GM19238 (cell line): ENCODE results near the gene TET3.

ENCODE experiments used
- DNase-seq: peaks from one replicate; pipeline ENCODE4 v3.0.0; 2011; ENCODE audit warnings: low spot score; ENCODE audit not compliant: insufficient read length

Gene TET3

GRCh38 chr2:73987109-73987947, 2.6 kb downstream of the TET3 start:
- no peak for DNase-seq

- no peak for DNase-seq
Observed at GRCh38 chr2:73987948-73988700, 3.4 kb downstream of the TET3 start.

- DNase-seq: no peak
Observed at GRCh38 chr2:73989972-73990371, 5.3 kb downstream of the TET3 start.

DNA sequence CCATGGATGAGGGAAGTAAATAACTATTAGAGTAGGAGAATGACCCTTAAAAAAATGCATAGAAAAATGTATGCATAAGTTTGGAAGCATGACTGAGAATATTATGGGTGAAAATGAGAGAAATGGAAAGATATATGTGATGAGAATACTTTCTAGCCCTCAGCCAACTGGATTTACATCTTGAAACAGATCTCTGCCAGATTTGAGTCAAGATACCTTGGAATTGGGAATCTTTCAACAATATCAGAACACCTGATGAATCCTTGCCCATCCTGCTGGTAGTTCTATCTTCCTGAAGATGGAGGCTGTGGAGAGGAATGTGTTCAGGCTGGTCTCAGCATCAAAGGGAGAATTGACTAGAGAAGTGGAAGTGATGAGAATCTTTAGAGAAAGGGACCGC, 5.8 kb downstream of the TET3 start:
- no peak for DNase-seq

GRCh38 chr2:73992036-73992435, 7.3 kb downstream of the TET3 start:
- no peak for DNase-seq

DNA sequence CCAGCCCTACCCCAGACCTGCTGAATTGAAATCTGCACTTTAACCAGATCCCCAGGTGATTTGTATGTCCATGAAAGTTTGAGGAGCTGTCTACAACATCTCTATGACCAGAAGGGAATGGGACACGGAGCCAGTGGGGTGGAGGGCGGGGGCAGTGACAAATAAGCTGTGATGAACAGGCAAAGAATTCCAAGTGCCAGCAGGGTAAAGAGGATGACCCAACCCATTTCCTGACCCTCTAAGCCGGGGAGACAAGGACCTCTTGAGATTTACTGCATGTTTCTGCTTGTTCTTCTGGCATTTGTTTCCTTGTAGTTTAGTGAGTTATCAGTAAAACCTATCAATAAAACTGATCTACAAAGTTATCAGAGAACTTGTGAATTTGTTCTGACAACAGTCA, 8.7 kb downstream of the TET3 start:
- no peak for DNase-seq

GRCh38 chr2:73993778-73994177, 9.1 kb downstream of the TET3 start:
- DNase-seq: no peak

DNA sequence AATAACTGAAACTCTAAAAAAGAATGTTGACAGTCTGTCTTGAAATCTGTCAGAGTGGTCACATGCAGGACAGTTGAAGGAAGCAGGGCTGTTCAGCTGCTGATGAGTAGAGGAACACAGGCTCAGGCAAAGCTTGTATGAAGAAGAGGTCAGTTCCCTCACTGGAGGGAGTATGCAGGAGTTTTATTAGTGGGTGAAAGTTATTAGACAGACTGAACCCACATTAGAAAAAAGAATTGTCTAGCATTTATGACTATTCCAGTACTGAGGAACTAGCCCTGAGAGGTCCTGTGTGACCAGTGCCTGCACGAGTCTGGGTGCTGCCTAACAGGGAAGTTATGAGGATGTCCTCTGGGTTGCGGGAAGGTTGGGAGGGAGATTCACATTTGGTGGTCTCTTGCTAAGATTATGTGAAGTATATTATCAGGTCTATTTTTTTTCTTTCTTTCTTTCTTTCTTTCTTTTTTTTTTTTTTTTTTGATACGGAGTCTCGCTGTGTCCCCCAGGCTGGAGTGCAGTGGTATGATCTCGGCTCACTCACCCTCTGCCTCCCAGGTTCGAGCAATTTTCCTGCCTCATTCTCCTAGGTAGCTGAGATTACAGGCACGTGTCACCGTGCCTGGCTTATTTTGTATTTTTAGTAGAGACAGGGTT, 9.6 kb downstream of the TET3 start:
- DNase-seq: no peak

- DNase-seq: no peak
Observed at GRCh38 chr2:73995810-73996209, 11.1 kb downstream of the TET3 start.

DNA sequence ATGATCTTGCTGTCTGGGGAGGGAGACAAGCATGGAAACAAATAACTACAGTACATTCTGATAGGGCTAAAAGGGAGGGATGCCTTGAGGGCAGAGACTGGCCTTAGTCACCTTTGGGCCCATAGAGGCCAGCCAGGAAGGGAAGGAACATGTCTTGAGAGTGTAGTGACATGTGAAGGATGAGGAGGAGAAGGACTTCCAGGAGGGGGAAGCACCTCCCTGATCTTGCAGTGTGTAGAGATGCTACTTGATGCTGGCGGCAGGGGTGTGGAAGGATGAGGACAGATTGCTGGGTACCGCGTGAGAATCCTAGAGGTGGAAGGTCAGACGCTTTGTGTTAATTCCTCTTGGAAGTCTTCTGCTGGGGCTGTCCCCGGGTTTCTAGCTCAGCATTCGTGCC, 13.1 kb downstream of the TET3 start:
- no peak for DNase-seq

GRCh38 chr2:73998451-73998850, 13.7 kb downstream of the TET3 start:
- no peak for DNase-seq

DNA sequence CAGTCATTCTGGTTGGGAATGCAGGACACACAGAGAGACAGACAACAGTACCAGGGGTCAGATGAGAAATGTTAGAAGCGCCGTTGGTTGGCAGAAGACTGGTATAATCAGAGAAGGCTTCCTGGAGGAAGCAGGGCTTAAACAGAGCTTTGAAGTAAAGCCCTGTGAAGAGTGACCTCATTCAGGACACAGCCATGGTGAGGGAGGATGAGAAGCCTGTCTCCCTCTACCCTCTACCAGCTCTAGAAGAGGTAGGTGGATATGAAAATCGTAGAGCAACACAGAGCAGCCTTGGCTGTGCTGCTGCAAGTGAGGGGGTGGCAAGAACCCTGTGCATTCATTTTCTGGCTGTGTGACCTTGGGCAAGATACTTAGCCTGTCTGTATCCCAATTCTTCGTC, 14.2 kb downstream of the TET3 start:
- DNase-seq: no peak

GRCh38 chr2:73999881-74000597, 15.3 kb downstream of the TET3 start:
- no peak for DNase-seq

DNA sequence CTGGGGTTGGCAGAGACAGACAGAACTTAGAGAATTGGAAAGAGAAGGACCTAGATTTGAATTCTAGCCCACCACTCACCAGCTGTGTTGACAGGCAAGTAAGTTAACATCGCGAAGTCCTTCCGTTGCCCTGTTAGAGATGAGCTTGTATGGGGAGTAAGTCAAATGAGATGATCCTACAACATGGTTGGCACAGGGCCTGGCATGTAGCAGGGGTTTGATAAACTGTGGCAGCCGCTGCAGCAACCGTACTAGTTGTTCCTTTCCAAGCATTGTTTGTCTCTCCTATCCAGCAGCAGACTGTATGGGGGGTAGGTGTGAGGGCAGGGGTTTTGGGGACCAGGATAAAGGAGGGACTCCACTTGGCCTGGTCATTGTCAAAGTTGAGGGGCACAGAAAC, 16.0 kb downstream of the TET3 start:
- no peak for DNase-seq

DNA sequence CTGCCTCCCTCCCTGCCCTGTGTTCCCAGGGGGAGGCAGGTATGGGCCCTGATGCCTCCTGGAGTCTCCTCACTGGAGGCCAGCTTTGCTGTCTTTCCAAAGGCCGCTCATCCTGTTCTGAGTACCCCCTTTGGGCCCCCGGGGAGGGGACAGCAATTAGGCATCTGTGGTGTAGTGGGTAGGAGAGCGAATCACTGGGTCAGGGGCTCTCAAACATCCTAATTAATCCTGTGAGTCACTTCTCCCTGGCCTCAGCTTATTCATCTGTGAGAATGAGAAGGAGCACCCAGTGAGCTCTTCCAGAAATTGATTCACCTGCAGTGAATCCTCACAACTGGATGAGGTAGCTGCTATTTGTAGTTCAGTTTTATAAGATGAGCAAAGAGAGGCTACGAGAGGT, 16.4 kb downstream of the TET3 start:
- no peak for DNase-seq

GRCh38 chr2:74001781-74002504, 17.2 kb downstream of the TET3 start:
- no peak for DNase-seq

GRCh38 chr2:74002505-74003421, 18.1 kb downstream of the TET3 start:
- DNase-seq: peak; percentile 88

DNA sequence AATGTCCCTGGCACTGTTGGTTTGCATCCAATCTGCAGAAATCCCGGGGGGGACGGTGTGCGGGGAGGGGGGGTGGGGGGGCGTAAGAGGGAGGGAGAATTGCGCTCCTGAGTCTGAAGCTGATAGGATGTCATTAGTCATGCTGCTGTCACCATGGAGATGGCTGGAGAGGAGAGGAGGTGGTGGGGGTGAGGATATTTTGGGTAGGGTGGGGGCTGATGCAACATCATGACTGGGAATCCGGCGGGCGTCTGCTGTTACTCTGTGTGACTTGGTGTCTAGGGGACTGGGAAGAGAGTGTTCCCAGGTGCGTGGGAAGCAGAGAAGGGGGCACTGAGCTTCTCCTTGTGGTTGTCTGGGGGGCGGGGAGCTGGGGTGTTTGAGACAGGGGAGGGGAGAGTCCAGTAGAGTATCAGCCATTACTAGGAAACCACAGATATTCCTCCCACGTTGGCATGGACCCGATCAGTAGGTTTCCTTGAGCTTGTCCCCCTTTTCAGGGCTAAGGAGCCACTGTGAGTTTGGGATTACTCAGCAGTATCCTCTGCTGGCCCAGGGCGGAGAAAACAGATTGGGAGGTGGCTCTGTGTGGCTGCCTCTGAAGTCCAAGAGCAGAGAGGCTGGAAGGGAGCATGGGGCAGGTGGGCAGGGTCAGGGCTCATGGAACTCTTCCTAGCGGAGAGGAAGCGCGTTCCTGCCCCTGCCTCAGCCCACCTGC, 18.9 kb downstream of the TET3 start:
- no peak for DNase-seq
